ENCODE results near the gene NUDC. TPM values are rescaled to one million over a fixed set of nuclear protein-coding genes. Genes with fewer than 3 reads are reported as not detected.

Gene NUDC
- total RNA-seq, 1 experiment from 2014 or later = 118 TPM

DNA sequence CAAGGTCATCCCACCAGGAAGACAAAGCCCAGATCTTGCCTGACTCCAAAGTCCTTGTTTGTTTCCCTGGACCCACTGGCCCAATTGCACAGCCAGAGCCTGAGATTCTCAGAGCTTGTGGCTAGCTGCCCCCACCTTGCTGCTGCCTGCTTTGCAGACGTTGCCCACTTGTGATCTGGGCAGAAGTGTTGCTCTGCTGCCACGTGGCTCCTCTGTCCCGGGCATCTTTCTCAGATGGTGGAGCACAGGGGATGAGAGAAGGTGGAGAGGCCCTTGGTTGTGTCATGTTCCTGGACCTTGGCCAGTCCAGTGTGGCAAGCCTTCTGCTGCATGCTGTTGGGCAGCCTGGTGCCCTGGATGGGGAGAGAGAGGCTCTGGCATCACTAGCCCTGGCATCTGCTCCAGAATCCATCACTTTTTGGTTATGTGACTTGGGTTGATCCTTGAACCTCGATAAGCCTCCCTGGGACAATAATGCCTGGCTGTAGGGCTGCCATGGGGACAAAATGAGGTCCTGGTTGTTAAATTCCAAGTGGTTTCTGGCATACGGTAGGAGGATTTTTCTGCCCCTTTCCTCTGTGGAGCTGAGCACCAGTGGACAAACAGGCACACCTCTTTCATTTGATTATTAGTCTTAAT is 6.2 kb upstream of the NUDC start:
- Histone ChIP-seq H3K14ac (ENCODE audit: insufficient read depth, low read length) (no peak overlapping the region), H2BK15ac (ENCODE audit: low read depth, low read length) (no peak overlapping the region), H3T11ph (ENCODE audit: low read length) (no peak overlapping the region), H4K8ac (replicated peaks; ENCODE audit: insufficient read length, low read depth, low read length) (no peak overlapping the region), H2BK5ac (ENCODE audit: insufficient read length, low read length) (no peak overlapping the region), H3K18ac (ENCODE audit: insufficient read length, low read depth, low read length) (no peak overlapping the region), H3K79me1 (ENCODE audit: insufficient read depth, low read depth, low read length, poor library complexity, severe bottlenecking) (no peaks in the 10 kb centered on the region), H3K23ac (ENCODE audit: insufficient read length, low read depth, low read length) (no peak overlapping the region), H3K27ac (ENCODE audit: insufficient read length, low read depth, low read length) (no peak overlapping the region), H3K9me3 (ENCODE audit: control insufficient read depth, low read depth, low read length) (no peaks in the 10 kb centered on the region), H3K9ac (ENCODE audit: extremely low read depth, insufficient read length, low read length) (no peak overlapping the region), H2AK5ac (ENCODE audit: insufficient read length, low read length) (no peak overlapping the region), H3K56ac (ENCODE audit: insufficient read length, low read depth, low read length) (no peak overlapping the region), H4K5ac (ENCODE audit: insufficient read length, low read depth, low read length) (no peak overlapping the region), H3K27me3 (ENCODE audit: insufficient read depth, low read length) (no peaks in the 10 kb centered on the region), H2BK20ac (ENCODE audit: low read depth, low read length, poor library complexity, severe bottlenecking) (no peak overlapping the region), H2BK12ac (ENCODE audit: insufficient read length, low read depth, low read length) (no peak overlapping the region), H3K79me2 (ENCODE audit: insufficient read depth, low read length) (no peaks in the 10 kb centered on the region), H3K23me2 (ENCODE audit: insufficient read length, low read depth, low read length, poor library complexity, severe bottlenecking) (peaks cover 3% of the 10 kb centered on the region), H4K91ac (ENCODE audit: insufficient read length, low read depth, low read length) (no peak overlapping the region), H3K4me1 (ENCODE audit: insufficient read depth, low read length) (no peaks in the 10 kb centered on the region), H2AFZ (ENCODE audit: low read length) (no peak overlapping the region), H3K4ac (ENCODE audit: low read depth, low read length) (no peak overlapping the region), H4K20me1 (ENCODE audit: control insufficient read depth, insufficient read depth, insufficient read length) (no peaks in the 10 kb centered on the region), H3K4me2 (ENCODE audit: insufficient read depth, insufficient read length, low read length) (no peak overlapping the region), H2BK120ac (ENCODE audit: low read depth, low read length, poor library complexity, severe bottlenecking) (no peak overlapping the region)
- H3K9me3 Mint-ChIP-seq = no peaks in the 10 kb centered on the region
- no CpG with 5 or more reads among the region's 5 CpGs for WGBS (ENCODE audit: extremely low coverage, insufficient read length, low lambda C conversion rate)
- H3K4me1 Mint-ChIP-seq = no peaks in the 10 kb centered on the region
- TF ChIP-seq CTCF (conservative IDR thresholded peaks at IDR 0.05) = no peak
- H3K27ac Mint-ChIP-seq = no peak overlapping the region
- no peak for DNase-seq
- H3K36me3 Mint-ChIP-seq (ENCODE audit: insufficient read depth in 1 of 3, low read depth in 3 of 3) = no peaks in the 10 kb centered on the region
- H3K27me3 Mint-ChIP-seq (ENCODE audit: low read depth) = peaks cover 10% of the 10 kb centered on the region
- H3K4me3 Mint-ChIP-seq = no peak overlapping the region
